ENCODE measurements around the gene DNMBP.

DNA sequence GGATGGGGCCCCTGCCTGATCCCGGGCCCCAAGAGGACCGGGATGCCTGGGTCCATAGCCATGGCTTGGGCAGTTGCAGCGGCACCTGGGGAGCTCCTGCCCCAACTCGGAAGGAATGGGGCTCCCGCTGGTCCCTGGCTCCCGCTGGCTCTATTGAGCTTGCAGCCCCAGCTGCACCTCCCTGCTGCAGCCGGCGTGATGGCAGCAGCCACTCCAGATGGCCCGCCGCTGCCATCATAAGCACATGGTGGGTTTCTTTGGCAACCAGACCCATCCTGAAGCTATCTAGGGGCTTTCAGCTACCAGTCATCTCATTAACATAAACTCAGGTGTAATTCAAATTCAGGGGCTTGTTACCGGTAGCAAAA, 11.1 kb upstream of the DNMBP start:
- TF ChIP-seq, protein P1, sequence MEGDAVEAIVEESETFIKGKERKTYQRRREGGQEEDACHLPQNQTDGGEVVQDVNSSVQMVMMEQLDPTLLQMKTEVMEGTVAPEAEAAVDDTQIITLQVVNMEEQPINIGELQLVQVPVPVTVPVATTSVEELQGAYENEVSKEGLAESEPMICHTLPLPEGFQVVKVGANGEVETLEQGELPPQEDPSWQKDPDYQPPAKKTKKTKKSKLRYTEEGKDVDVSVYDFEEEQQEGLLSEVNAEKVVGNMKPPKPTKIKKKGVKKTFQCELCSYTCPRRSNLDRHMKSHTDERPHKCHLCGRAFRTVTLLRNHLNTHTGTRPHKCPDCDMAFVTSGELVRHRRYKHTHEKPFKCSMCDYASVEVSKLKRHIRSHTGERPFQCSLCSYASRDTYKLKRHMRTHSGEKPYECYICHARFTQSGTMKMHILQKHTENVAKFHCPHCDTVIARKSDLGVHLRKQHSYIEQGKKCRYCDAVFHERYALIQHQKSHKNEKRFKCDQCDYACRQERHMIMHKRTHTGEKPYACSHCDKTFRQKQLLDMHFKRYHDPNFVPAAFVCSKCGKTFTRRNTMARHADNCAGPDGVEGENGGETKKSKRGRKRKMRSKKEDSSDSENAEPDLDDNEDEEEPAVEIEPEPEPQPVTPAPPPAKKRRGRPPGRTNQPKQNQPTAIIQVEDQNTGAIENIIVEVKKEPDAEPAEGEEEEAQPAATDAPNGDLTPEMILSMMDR (IDR thresholded peaks at IDR 0.05; ENCODE audit: poor library complexity) = no peak
- no peak for TF ChIP-seq EZH2phosphoT487 (IDR thresholded peaks at IDR 0.05; ENCODE audit: low read depth, severe bottlenecking, unreplicated experiment)

All from hepatocyte (in vitro differentiated cells).